Activated T-cell treated with anti-CD3 and anti-CD28 coated beads, Interleukin-2, amount 50 U/mL, for 4 hours (primary cell): Measurements from ENCODE around the gene OR4C45. TPM values are rescaled to one million over a fixed set of nuclear protein-coding genes. Genes with fewer than 3 reads are reported as not detected.
"Not testable (repeated sequence)": the region's sequence is repeated elsewhere in the genome, so short reads cannot be mapped to it uniquely, and the experiment has no call there.

Source experiments
- ATAC-seq, 2 donors: fragments of 200-7000 bp; cut with Tn5 transposase; one replicate each; pipeline ENCODE4 v1.10.0; 2021
- DNase-seq: peaks from one replicate; pipeline ENCODE4 v3.0.0-alpha.2; 2020
- H3K27me3 Mint-ChIP-seq: one replicate; pipeline ENCODE4 v1.8.0; 2021; ENCODE audit warnings: low read depth, mixed read lengths
- H3K36me3 Mint-ChIP-seq: one replicate; pipeline ENCODE4 v1.8.0; 2022; ENCODE audit warnings: mixed read lengths; ENCODE audit not compliant: insufficient read depth
- H3K4me1 Mint-ChIP-seq: one replicate; pipeline ENCODE4 v1.8.0; 2021; ENCODE audit warnings: low read depth, mixed read lengths
- H3K4me3 Mint-ChIP-seq: one replicate; pipeline ENCODE4 v1.8.0; 2021; ENCODE audit warnings: mild to moderate bottlenecking, moderate library complexity, mixed read lengths
- H3K9me3 Mint-ChIP-seq: one replicate; pipeline ENCODE4 v1.8.0; 2021; ENCODE audit warnings: mixed read lengths
- total RNA-seq, 3 donors: library from RNA; stranded (reverse); gene quantifications; one replicate each; pipeline ENCODE4 v1.2.1, GENCODE V29; 2021

The OR4C45 gene
- total RNA-seq = not detected

DNA sequence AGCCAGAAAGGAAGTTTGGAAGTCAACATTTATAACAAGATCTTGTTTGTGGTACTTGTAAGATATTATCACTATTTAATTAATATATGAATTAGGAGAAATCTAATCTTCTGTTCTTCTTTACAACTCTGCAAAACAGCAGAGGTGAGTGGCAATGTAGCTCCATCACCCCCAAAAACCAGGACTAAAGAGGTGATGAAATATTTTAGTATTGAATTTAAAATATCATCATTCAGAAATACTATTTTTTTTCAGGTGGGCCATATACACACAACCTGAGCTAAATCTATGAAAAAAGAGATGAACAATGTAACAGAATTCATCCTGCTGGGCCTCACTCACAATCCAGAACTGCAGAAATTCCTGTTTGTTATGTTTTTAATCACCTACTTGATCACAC, at the start of gene OR4C45:
Gene OR4C45 (plus strand): TSS at position 301 of the 400 bp plus-strand sequence.
- Mint-ChIP-seq H3K4me1 (no peaks in the 10 kb centered on the region), H3K4me3 (no peak within 1 kb of the TSS), H3K27me3 (no peaks in the 10 kb centered on the region), H3K9me3 (peaks cover 6% of the 10 kb centered on the region), H3K36me3 (no peaks in the 10 kb centered on the region)
- DNase-seq = no peak
- no peak for ATAC-seq

DNA sequence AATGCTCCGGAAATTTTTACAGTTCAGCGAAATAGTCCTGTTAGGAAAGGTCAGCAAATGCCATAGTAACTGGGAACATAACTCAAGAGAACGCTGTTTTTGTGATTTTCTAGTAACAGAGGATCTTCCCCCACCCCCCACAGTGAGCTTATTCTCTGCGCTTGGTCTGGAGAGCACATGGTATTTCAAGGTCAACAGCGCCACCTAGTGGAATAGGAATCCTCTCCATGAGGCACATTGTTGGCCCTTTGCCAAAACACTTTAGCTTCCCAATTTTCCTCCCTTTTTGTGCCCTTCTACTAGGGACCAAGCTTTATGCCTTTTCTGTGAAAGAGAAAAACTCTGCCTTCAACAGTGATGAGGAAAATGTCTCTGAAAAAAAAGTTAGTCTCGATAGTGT, 37.1 kb upstream of the OR4C45 start:
- H3K4me3 Mint-ChIP-seq = no peak overlapping the region
- ATAC-seq (no peak), DNase-seq (no peak)
- H3K36me3 Mint-ChIP-seq = no peaks in the 10 kb centered on the region
- H3K9me3 Mint-ChIP-seq = no peaks in the 10 kb centered on the region
- H3K27me3 Mint-ChIP-seq = no peaks in the 10 kb centered on the region
- no peaks in the 10 kb centered on the region for H3K4me1 Mint-ChIP-seq

DNA sequence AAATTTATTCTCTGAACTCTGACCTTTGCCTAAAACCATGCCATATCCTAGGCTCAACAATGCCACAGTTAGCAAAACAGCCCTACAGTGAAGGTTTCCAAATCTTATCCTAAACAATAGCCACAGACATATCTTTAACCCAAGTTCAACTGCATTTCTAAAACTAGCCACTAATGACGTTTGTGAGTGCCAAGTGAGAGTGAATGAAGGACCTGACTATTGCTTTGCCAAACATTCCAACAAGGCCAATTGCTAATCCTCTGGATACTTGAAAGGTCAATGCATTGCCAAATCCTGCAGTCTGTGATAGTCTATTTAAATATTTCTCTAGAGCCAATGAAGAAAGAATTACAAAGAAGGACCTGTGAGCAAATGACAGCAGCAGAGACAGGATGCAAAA, 2.5 kb upstream of the OR4C45 start:
- Mint-ChIP-seq H3K4me1 (no peaks in the 10 kb centered on the region), H3K27me3 (no peaks in the 10 kb centered on the region), H3K4me3 (no peak overlapping the region), H3K36me3 (no peaks in the 10 kb centered on the region), H3K9me3 (peaks cover 19% of the 10 kb centered on the region)
- no peak for ATAC-seq
- no peak for DNase-seq

DNA sequence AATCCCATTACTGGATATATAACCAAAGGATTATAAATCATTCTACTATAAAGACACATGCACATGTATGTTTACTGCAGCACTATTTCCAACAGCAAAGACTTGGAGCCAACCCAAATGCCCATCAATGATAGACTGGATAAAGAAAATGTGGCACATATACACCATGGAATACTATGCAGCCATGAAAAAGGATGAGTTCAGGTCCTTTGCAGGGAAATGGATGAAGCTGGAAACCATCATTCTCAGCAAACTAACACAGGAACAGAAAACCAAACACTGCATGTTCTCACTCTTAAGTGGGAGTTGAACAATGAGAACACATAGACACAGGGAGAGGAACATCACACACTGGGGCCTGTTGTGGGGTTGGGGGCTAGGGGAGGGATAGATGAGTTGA, 3.6 kb downstream of the OR4C45 start:
- not testable (repeated sequence) for H3K4me1 Mint-ChIP-seq, H3K9me3 Mint-ChIP-seq, H3K27me3 Mint-ChIP-seq, ATAC-seq, DNase-seq, H3K4me3 Mint-ChIP-seq, H3K36me3 Mint-ChIP-seq

DNA sequence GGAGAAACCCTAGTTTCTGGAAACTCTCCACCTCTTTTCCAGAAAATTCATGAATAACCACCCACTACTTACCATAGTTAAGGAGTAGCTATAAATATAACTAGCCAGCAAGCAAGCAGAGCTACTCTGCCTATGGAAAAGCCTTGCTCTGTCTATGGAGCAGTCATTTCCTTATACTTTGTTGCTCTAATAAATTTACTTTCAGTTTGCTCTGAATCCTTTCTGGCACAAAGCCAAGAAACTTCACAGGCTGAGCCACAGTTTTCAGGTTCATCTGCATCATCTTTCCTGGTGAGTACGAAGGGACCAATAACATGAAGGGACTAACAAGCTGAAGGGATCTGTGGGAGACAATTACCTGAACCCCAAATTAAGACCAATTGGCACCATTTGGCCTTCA, 4.6 kb downstream of the OR4C45 start:
- H3K36me3 Mint-ChIP-seq = no peaks in the 10 kb centered on the region
- H3K27me3 Mint-ChIP-seq = no peaks in the 10 kb centered on the region
- H3K4me3 Mint-ChIP-seq = no peak overlapping the region

DNA sequence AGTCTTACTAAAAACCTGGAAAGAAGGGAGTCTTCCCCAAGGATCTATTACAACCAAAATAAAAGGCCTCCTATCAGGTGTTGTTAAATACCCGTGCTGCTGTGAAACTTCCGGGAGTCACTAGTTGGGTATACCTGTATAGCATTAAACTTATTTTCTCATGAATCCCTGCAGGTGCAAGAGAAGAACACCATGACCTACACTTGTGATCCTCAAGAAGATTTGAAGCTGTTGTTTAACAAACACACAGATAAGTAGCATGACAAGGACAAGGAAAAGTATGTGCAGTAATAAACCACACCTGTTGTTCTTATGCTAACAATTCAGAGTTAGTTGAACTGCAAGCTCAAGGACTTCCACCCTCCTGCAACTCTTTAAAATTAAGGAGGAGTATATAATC, 12.0 kb downstream of the OR4C45 start:
- H3K4me1 Mint-ChIP-seq = no peaks in the 10 kb centered on the region

More for the DNA sequence above, 4.6 kb downstream of the OR4C45 start:
- DNase-seq = no peak
- peaks cover 7% of the 10 kb centered on the region for H3K9me3 Mint-ChIP-seq
- no peak for ATAC-seq
- no peaks in the 10 kb centered on the region for H3K4me1 Mint-ChIP-seq

DNA sequence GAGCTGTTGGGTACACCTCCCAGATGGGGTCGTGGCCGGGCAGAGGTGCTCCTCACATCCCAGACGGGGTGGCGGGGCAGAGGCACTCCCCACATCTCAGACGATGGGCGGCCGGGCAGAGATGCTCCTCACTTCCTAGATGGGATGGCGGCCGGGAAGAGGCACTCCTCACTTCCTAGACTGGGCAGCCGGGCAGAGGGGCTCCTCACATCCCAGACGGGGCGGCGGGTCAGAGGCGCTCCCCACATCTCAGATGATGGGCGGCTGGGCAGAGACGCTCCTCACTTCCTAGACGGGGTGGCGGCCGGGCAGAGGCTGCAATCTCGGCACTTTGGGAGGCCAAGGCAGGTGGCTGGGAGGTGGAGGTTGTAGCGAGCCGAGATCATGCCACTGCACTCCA, 30.4 kb downstream of the OR4C45 start:
- ATAC-seq, H3K36me3 Mint-ChIP-seq, DNase-seq, H3K4me3 Mint-ChIP-seq, H3K4me1 Mint-ChIP-seq, H3K27me3 Mint-ChIP-seq: not testable (repeated sequence)
- H3K9me3 Mint-ChIP-seq = peaks cover 12% of the 10 kb centered on the region

More for the DNA sequence above, 12.0 kb downstream of the OR4C45 start:
- Mint-ChIP-seq H3K9me3 (no peaks in the 10 kb centered on the region), H3K36me3 (no peaks in the 10 kb centered on the region), H3K4me3 (no peak overlapping the region), H3K27me3 (no peaks in the 10 kb centered on the region)
- DNase-seq (no peak), ATAC-seq (no peak)

DNA sequence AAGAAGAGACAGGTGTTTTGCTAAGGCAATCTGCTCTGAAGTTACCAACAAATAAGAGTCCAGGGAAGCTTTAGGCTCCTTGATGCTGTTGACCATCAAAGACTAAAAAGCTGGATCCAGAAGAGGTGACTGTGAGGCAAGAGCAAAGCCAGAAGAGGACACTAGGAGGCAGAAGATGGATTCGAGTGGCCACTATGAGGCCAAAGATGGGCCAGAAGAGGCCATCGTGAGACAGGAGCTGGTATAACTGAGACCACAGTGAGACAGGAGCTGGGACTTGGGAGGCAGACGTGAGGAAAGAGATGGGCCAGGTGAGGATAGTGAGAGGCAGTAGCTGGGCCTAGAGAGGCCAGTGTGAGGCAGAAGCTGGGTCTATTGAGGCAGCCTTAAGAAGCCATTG, 37.7 kb downstream of the OR4C45 start:
- no peaks in the 10 kb centered on the region for H3K36me3 Mint-ChIP-seq
- no peaks in the 10 kb centered on the region for H3K4me1 Mint-ChIP-seq
- no peak overlapping the region for H3K4me3 Mint-ChIP-seq
- no peaks in the 10 kb centered on the region for H3K27me3 Mint-ChIP-seq
- H3K9me3 Mint-ChIP-seq = peaks cover 12% of the 10 kb centered on the region
- no peak for DNase-seq
- no peak for ATAC-seq

DNA sequence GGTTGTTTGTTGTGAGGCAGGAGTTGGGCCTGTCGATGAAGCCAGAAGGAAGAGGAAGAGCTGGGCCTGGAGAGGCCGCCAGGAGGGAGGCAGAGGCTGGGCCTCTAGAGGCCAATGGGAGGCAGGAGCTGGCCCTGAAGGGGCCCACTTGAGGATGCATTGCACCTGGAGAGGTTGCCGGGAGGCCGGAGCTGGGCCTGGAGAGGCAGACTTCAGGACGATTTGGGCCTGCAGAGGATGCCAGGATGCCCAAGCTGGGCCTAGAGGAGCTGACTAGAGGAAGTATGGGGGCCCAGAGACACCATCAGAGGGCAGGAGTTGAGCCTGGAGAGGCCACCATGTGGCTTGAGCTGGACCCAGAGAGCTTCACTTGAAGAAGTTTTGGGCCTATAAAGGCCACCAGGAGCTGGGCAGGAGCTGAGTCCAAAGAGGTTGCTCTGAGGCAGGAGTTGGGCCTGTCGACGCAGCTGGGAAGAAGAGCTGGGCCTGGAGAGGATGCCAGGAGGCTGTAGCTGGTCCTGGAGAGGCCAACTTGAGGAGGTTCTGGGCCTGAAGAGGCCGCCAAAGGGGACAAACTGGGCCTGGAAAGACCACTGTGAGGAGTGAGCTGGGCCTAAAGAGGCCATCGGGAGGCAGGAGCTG, 39.0 kb downstream of the OR4C45 start:
- Mint-ChIP-seq H3K36me3 (no peaks in the 10 kb centered on the region), H3K4me3 (no peak overlapping the region), H3K27me3 (no peaks in the 10 kb centered on the region), H3K9me3 (peaks cover 3% of the 10 kb centered on the region), H3K4me1 (no peaks in the 10 kb centered on the region)
- ATAC-seq (no peak), DNase-seq (no peak)

DNA sequence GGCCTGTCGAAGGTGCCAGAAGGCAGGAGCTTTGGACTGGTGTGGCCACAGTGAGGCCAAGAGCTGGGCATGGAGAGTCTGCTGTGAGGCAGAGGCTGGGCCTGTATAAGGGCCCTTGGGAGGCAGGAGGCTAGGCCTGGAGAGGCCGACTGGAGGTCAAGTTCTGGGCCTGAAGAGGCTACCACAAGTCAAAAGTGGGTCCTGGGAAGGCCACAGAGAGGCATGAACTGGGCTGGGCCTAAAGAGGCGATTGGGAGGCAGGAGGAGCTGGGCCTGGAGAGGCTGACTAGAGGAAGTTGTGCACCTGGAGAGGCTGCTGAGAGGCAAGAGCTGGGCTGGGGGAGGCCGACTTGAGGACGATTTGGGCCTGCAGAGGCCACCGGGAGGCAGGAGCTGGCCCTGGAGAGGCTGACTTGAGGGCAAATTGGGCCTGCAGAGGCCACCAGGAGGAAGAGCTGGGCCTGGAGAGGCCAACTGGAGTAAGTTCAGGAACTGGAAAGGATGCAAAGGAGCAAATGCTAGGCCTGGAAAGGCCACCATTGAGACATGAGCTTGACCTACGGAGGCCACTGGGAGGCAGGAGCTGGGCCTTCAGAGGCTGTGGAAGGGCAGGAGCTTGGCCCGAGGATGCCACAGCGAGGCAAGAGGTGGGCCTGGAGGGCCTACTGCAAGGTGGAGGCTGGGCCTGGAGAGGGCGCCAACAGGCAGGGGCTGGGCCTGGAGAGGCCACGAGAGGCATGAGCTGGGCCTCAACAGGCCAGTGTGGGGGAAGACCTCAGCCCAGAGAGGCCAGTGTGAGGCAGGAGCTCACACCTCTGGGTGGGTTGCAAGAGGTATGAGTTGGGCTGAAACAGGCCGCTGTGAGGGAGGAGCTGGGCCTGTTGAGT, 39.8 kb downstream of the OR4C45 start:
- no peaks in the 10 kb centered on the region for H3K4me1 Mint-ChIP-seq
- H3K36me3 Mint-ChIP-seq = no peaks in the 10 kb centered on the region
- no peak overlapping the region for H3K4me3 Mint-ChIP-seq
- H3K9me3 Mint-ChIP-seq = peaks cover 3% of the 10 kb centered on the region
- ATAC-seq = no peak
- no peak for DNase-seq
- H3K27me3 Mint-ChIP-seq = no peaks in the 10 kb centered on the region

DNA sequence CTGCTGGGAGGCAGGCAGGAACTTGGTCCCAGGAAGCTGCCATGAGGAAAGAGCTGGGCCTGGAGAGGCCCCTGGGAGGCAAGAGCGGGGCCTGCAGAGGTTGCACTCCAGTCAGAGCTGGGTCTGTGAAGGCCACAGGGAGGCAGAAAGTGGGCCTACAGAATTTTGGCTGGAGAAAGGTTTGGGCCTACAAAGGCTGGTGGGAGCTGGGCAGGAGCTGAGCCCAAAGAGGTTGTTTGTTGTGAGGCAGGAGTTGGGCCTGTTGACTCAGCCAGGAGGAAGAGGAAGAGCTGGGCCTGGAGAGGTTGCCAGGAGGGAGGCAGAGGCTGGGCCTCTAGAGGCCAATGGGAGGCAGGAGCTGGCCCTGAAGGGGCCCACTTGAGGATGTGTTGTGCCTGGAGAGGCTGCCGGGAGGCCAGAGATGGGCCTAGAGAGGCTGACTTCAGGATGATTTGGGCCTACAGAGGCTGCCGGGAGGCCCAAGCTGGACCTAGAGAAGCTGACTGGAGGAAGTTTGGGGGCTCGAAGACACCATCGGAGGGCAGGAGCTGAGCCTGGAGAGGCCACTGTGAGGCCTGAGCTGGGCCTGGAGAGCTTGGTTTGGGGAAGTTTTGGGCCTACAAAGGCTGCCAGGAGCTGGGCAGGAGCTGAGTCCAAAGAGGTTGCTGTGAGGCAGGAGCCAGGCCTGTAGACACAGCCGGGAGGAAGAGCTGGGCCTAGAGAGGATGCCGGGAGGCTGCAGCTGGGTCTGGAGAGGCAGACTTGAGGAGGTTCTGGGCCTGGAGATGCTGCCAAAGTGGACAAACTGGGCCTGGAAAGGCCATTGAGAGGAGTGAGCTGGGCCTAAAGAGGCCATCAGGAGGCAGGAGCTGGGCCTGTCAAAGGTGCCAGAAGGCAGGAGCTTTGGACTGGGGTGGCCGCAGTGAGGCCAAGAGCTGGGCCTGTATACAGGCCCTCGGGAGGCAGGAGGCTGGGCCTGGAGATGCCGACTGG, 40.7 kb downstream of the OR4C45 start:
- Mint-ChIP-seq H3K4me1 (no peaks in the 10 kb centered on the region), H3K36me3 (no peaks in the 10 kb centered on the region), H3K27me3 (no peaks in the 10 kb centered on the region), H3K9me3 (peaks cover 3% of the 10 kb centered on the region), H3K4me3 (no peak overlapping the region)
- no peak for DNase-seq
- ATAC-seq = no peak

DNA sequence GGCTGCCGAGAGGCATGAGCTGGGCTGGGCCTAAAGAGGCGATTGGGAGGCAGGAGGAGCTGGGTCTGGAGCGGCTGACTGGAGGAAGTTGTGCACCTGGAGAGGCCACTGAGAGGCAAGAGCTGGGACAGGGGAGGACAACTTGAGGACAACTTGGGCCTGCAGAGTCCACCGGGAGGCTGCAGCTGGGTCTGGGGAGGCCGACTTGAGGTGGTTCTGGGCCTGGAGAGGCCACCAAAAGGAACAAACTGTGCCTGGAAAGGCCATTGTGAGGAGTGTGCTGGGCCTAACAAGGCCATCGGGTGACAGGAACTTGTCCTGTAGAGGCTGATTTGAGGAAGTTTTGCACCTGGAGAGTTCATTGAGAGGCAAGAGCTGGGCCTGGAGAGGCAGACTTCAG, 41.5 kb downstream of the OR4C45 start:
- no peaks in the 10 kb centered on the region for H3K4me1 Mint-ChIP-seq
- DNase-seq (no peak), ATAC-seq (no peak)
- H3K27me3 Mint-ChIP-seq = no peaks in the 10 kb centered on the region
- no peak overlapping the region for H3K4me3 Mint-ChIP-seq
- H3K9me3 Mint-ChIP-seq = peaks cover 3% of the 10 kb centered on the region
- no peaks in the 10 kb centered on the region for H3K36me3 Mint-ChIP-seq

DNA sequence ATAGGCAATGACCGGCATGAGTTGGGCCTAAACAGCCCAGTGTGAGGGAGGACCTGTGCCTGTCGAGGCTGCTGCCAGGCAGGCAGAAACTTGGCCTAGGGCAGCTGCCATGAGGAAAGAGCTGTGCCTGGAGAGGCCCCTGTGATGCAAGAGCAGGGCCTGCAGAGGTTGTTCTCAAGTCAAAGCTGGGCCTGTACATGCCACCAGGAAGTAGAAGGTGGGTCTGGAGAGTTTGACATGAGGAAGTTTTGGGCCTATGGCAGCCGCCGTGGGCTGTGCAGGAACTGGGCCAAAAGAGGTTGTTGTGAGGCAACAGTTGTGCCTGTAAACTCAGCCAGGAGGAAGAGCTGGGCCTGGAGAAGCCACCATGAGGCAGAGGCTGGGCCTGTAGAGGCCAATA, 43.2 kb downstream of the OR4C45 start:
- peaks cover 3% of the 10 kb centered on the region for H3K9me3 Mint-ChIP-seq
- no peaks in the 10 kb centered on the region for H3K27me3 Mint-ChIP-seq
- DNase-seq (no peak), ATAC-seq (no peak)
- H3K4me1 Mint-ChIP-seq = no peaks in the 10 kb centered on the region
- H3K4me3 Mint-ChIP-seq = no peak overlapping the region
- no peaks in the 10 kb centered on the region for H3K36me3 Mint-ChIP-seq

DNA sequence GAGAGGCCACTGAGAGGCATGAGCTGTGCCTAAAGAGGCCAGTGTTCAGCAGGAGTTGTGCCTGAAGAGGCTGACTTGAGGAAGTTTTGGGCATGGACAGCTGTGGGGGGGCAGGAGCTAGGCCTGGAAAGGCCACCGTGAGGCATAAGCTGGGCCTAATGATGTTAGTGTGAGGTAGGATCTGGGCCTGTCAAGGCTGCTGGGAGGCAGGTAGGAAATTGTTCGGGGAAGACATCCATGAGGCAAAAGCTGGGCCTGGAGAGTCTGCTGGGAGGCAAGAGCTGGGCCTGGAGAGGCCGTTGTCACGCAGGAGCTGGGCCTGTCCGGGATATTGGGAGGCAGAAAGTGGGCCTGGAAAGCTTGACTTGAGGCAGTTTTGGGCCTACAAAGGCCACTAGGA, 44.9 kb downstream of the OR4C45 start:
- H3K36me3 Mint-ChIP-seq = no peaks in the 10 kb centered on the region
- H3K27me3 Mint-ChIP-seq = no peaks in the 10 kb centered on the region
- H3K9me3 Mint-ChIP-seq = peaks cover 3% of the 10 kb centered on the region
- H3K4me3 Mint-ChIP-seq = no peak overlapping the region
- ATAC-seq (no peak), DNase-seq (no peak)
- H3K4me1 Mint-ChIP-seq = no peaks in the 10 kb centered on the region
